ENCODE measurements around the gene RBM39.
A peak's percentile ranks its signal among the peaks of the same experiment; 100 is the strongest.

The RBM39 gene

GRCh38 chr20:35665949-35666288 is 76.1 kb downstream of the RBM39 start:
- DNase-seq, result no peak

DNA sequence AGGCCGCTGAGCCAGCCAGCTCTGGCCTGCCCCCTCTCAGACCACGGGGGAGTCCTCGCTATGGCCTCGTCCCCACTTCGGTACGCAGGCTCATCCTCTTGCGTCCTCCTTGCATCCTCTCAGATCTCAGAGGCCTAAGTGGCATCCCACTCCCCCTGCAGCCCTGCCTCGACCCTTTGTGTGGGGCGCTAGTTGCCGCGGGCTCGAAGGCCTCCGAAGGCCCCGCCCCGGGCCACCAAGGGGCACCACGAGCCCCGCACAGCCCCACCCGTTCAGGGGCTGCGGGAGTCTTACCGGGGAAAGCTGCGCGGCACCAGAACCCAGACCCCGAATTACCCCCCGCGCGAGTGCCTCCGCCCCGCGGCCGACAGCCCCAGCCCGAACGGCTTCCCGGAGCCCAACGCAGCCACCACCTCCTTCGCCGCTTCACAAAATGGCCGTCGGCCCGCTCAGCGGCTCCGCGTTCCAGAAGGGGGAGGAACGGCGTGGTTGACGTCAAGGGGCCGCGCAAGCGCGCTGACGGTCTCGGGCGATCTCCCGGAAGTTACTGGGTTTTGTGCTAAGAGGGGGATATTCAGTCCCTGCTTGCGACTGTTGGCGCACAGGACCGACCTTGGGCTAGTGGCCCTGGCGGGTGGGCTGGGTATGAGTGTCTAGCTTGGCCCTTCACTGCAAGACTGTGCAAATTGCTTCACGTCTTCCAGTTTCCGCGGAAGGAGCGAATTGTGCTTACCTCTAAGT is 77.4 kb downstream of the RBM39 start, which contains the start of the genes CPNE1 and RBM12:
TSS of gene CPNE1 (minus strand) at position 435 of the 741 bp plus-strand sequence. CDS start 31,977 bp downstream, outside the sequence.
TSS of gene RBM12 (minus strand) at position 435 of the 741 bp plus-strand sequence. CDS start 9,578 bp downstream, outside the sequence.
- DNase-seq, result peak; percentile 15 to 71

DNA sequence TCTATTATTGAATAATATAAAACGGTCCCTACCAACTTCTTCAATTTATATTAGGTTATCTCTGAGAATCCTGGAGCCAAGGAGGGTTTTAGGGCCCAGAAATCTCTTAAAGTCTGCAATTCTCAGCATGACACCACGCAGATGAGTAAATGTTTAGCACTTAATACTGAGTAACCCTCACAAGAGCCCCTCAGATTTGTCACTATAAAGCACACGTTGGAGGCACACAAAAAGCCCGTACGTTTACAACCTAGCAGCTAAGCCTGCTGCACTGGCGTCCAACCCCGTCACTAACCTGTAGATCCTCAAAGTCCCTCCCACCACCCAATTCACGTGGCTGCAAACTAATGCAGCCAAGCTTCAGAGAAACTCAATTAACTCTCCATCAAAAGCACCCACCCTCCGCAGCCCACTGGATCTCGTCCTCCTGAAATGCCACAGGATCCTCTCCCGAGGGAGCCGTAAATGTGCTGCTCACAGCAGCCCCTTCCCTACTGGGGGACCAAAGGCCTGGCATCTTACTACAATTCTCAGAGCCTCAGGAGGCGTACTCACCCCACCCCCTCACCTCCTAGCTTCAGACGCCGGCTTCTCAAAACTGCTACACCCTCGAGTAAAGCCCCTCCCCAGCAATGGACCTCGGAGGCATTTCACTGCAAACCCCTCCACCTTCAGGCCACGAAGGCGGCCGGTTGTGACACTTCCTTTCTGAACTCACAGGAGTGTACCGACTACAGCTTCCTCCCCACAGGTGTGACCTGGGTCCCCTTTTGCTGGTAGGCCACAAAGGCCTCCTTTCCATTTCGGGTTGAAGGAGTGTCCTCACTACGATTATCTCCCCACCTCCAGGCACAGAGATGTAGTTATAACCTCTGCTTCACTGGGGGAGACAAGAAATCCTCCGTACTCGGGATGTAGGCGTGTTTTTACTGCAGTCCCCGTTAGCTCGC is 78.3 kb downstream of the RBM39 start:
- DNase-seq, result no peak

DNA sequence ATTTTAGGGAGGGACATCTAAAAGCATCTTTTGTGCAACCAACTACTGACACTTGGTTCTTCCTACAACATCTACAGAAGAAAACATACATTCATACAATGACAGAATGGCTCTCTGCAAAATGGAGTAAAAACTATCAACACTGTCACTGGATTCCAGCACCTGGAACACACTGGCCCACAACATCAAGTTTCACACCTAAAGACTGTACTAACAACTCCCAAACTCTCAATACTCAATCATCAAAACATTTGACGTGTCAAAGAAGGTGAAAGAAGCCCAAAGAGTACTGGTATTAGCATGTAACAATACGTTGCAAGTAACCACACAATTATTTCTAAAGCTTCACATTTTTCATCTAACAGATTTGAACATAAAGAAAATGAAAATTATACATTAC is 79.5 kb downstream of the RBM39 start:
- DNase-seq, result no peak

DNA sequence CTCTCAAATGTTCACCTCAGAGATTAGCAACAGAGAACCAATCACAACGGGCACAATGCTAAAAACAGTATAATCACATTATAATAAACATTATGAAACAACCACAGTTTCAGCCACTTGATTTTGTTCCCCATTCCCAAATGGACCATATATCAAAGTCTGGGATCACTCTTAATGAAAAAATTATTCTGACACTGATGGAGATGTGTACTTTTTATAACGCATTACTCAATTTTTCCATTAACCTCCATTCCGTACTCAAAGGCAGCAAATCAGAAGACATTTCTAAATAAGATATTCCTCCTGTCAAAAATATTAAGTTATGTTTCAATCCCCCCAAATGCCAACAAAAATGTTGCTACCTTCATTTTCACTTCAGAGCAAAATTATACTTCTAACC is 80.2 kb downstream of the RBM39 start:
- DNase-seq, result no peak

GRCh38 chr20:35661053-35661452 is 81.0 kb downstream of the RBM39 start:
- no peak for DNase-seq

DNA sequence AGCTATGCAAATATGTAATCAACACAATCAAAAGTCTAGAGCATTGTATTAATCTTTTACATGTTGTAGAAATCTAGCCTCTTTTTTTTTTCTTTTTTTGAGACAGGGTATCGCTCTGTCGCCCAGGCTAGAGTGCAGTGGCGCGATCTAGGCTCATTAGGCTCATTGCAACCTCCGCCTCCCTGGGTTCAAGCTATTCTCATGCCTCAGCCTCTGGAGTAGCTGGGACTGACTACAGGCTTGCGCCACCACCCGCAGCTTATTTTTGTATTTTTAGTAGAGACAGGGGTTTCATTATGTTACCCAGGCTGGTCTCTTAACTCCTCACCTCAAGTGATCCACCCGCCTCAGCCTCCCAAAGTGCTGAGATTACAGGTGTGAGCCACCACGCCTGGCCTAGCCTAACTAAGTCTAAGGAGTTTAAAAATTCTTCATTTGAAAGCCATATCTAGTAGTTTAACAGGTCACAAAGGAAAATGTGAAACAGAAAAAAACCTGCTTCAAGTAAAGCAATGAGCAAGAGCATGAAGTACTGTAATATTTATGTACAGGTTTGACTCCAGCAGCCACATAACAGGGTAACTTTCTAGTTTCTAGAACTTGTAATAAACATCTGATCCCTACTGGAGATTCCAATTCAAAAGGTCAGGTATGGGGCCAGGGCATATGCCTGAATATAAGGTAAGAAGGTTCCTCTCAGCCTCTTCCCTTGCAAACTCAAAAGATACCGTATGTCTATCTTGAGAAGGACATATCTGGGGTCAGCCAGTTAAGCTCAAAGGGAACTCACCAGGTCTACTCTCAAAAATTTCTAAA is 81.7 kb downstream of the RBM39 start:
- no peak for DNase-seq

DNA sequence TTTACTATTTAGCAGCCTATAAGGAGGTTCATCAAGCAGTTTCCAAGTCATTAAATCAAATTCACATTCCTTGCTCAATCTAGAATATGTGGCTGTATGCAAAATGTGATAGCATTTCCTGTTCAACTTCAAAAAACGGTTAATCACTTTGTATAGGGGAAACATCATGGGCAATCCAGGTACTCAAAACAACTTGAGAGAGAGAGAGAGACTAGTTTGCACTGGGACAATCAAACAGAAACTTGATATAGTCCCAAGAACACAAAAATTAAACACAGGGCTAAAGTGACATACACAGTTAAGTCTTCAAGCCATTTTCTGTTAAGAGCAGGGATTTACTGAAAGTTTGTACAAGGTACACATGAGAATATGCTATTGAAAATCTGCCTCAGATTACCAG is 84.8 kb downstream of the RBM39 start:
- DNase-seq, result no peak

DNA sequence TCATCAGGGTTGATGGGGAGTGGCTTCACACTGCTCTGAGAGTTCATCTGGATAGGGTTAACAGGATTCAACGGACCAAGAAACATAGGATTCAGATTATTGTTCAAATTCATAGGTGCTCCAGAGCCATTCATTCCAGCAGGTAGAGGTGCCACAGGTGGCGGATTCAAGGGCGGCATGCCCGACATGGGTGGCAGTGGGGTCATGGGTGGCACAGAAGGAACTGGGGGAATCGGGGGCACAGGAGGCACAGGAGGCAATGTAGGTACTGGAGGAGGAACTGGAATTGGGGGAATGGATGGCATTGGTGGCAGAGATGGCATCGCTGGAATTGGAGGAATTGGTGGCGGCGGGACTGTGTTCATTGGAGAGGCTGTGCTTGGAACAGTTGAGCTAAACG is 87.6 kb downstream of the RBM39 start:
- DNase-seq, result no peak

DNA sequence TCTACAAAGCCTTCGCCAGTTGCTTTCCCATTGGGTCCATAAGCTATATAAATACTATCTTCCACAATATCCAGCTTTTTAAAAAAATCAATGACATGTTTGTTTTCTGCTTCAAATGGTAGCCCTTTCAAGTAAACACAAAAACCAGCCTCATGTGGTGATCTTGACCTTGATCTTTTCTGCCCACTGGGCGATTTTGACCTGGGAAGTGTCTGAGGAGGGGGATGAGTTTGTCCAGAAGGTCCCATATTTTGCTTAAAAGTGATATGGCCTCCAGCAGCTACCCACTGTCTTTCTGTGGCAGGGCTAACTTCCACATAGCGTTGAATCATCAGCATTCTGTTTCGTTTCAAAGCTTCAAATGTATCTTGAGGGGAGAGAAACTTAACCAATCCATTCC is 88.2 kb downstream of the RBM39 start:
- DNase-seq, result no peak

Data from cerebellar nuclear complex (tissue), 1 donor.